Fibroblast of skin of right biceps (primary cell): ENCODE results near the gene C16orf74.

Experiments
- DNase-seq: peaks from one replicate; pipeline ENCODE4 v3.0.0-alpha.2; 2013

The C16orf74 gene

GRCh38 chr16:85716680-85717038 lies 34.2 kb downstream of the C16orf74 start:
- DNase-seq = no peak

- DNase-seq = peak; percentile 14
These were observed 34.7 kb downstream of the C16orf74 start for GRCh38 chr16:85716022-85716679.

GRCh38 chr16:85715169-85716021 lies 35.5 kb downstream of the C16orf74 start:
- peak; percentile 16 for DNase-seq

- DNase-seq = no peak
These were observed 38.1 kb downstream of the C16orf74 start for GRCh38 chr16:85712801-85713200.

GRCh38 chr16:85711982-85712587 lies 38.8 kb downstream of the C16orf74 start:
- no peak for DNase-seq

GRCh38 chr16:85710732-85711131 lies 40.2 kb downstream of the C16orf74 start:
- no peak for DNase-seq

GRCh38 chr16:85709766-85710585 lies 40.9 kb downstream of the C16orf74 start:
- DNase-seq = no peak

- no peak for DNase-seq
These were observed 42.6 kb downstream of the C16orf74 start for GRCh38 chr16:85708338-85708737.

GRCh38 chr16:85707528-85708095 lies 43.3 kb downstream of the C16orf74 start:
- no peak for DNase-seq

GRCh38 chr16:85706449-85707034 lies 44.4 kb downstream of the C16orf74 start:
- no peak for DNase-seq

- no peak for DNase-seq
These were observed 45.7 kb downstream of the C16orf74 start for GRCh38 chr16:85704900-85705846.

GRCh38 chr16:85704011-85704410 lies 46.9 kb downstream of the C16orf74 start:
- DNase-seq = no peak

GRCh38 chr16:85699628-85700027 lies 51.3 kb downstream of the C16orf74 start:
- peak; percentile 34 for DNase-seq

GRCh38 chr16:85698935-85699558 lies 51.8 kb downstream of the C16orf74 start:
- no peak for DNase-seq

- DNase-seq = no peak
These were observed 52.4 kb downstream of the C16orf74 start for GRCh38 chr16:85698459-85698891.

GRCh38 chr16:85697431-85697830 lies 53.5 kb downstream of the C16orf74 start:
- DNase-seq = no peak

GRCh38 chr16:85696781-85697180 lies 54.1 kb downstream of the C16orf74 start:
- no peak for DNase-seq

GRCh38 chr16:85695196-85696128 lies 55.4 kb downstream of the C16orf74 start:
- no peak for DNase-seq

- no peak for DNase-seq
These were observed 60.3 kb downstream of the C16orf74 start for GRCh38 chr16:85690469-85691064.
